ENCODE results near the gene HOXA3.

HOXA3 gene

GRCh38 chr7:27185013-27185853, 32.9 kb upstream of the HOXA3 start, which contains the start of gene HOXA11:
Gene HOXA11 (minus strand): TSS chr7:27185232. CDS start chr7:27185144, 88 bp downstream.
- in situ Hi-C loops (cut with HindIII; ENCODE audit: low sequenced_read_pairs), result no loop called here
- no peak for TF ChIP-seq CTCF (IDR thresholded peaks at IDR 0.05; ENCODE audit: low read depth, low read length, missing control alignments)
- H3K4me3 ChIP-seq (ENCODE audit: low read depth, low read length), result no peak within 1 kb of the TSS
- DNase-seq (ENCODE audit: low read depth), result no peak

- no peak for DNase-seq (ENCODE audit: low read depth)
- in situ Hi-C loops (cut with HindIII; ENCODE audit: low sequenced_read_pairs), result no loop called here
- no peak overlapping the region for H3K4me3 ChIP-seq (ENCODE audit: low read depth, low read length)
- no peak for TF ChIP-seq CTCF (IDR thresholded peaks at IDR 0.05; ENCODE audit: low read depth, low read length, missing control alignments)
These were observed 32.1 kb upstream of the HOXA3 start for GRCh38 chr7:27184337-27185012.

- in situ Hi-C loops (cut with HindIII; ENCODE audit: low sequenced_read_pairs), result no loop called here
These were observed 31.4 kb upstream of the HOXA3 start for GRCh38 chr7:27183682-27184336.

GRCh38 chr7:27182861-27183681, 30.7 kb upstream of the HOXA3 start:
- no peak for TF ChIP-seq CTCF (IDR thresholded peaks at IDR 0.05; ENCODE audit: low read depth, low read length, missing control alignments)
- H3K4me3 ChIP-seq (ENCODE audit: low read depth, low read length), result no peak overlapping the region
- in situ Hi-C loops (cut with HindIII; ENCODE audit: low sequenced_read_pairs), result no loop called here
- DNase-seq (ENCODE audit: low read depth), result no peak

More at GRCh38 chr7:27183682-27184336, 31.4 kb upstream of the HOXA3 start:
- no peak for TF ChIP-seq CTCF (IDR thresholded peaks at IDR 0.05; ENCODE audit: low read depth, low read length, missing control alignments)
- DNase-seq (ENCODE audit: low read depth), result no peak
- H3K4me3 ChIP-seq (ENCODE audit: low read depth, low read length), result no peak overlapping the region

GRCh38 chr7:27182285-27182841, 30.0 kb upstream of the HOXA3 start:
- no peak overlapping the region for H3K4me3 ChIP-seq (ENCODE audit: low read depth, low read length)
- no peak for TF ChIP-seq CTCF (IDR thresholded peaks at IDR 0.05; ENCODE audit: low read depth, low read length, missing control alignments)
- DNase-seq (ENCODE audit: low read depth), result no peak
- in situ Hi-C loops (cut with HindIII; ENCODE audit: low sequenced_read_pairs), result no loop called here
